PC-3 (cell line): Measurements from ENCODE around the gene C22orf42. TPM values are rescaled to one million over a fixed set of nuclear protein-coding genes. Genes with fewer than 3 reads are reported as not detected.

Source experiments
- ATAC-seq: fragments of 200-7000 bp; cut with Tn5 transposase; 2 replicates; pipeline ENCODE4 v1.9.1; 2020; ENCODE audit warnings: mild to moderate bottlenecking, moderate library complexity
- BruUV-seq: library from RNA; stranded (reverse); fragments of 400-500 nt; replicated peaks from 2 replicates; lab custom pipeline; 2021; lab: Mats Ljungman, UMichigan
- CTCF ChIA-PET: fragments of 300-600 bp; sonication (Branson Sonifier 250); formaldehyde crosslinking; loops from one replicate; lab custom pipeline; 2022; ENCODE audit warnings: antibody characterized with exemption; lab: Charles Lee
- POLR2A ChIA-PET: fragments of 300-600 bp; sonication (Branson Sonifier 250); formaldehyde crosslinking; loops from one replicate; lab custom pipeline; 2022; ENCODE audit warnings: antibody characterized with exemption; ENCODE audit not compliant: unreplicated experiment; lab: Charles Lee
- DNase-seq: peaks from one replicate; pipeline ENCODE4 v3.0.0-alpha.2; 2015
- H2AFZ ChIP-seq: fragments of 300-600 bp; sonication (generic); 2 replicates; pipeline ENCODE4 v1.6.0; 2016; ENCODE audit warnings: antibody characterized with exemption, low read length
- H3F3A ChIP-seq: fragments of 300-600 bp; sonication (generic); one replicate; pipeline ENCODE4 v1.6.0; 2017; ENCODE audit warnings: antibody characterized with exemption, low read length, control low read depth, mild to moderate bottlenecking; ENCODE audit not compliant: unreplicated experiment
- H3K27ac ChIP-seq: fragments of 300-600 bp; sonication (generic); 2 replicates; pipeline ENCODE4 v1.5.1; 2016; ENCODE audit warnings: mild to moderate bottlenecking, low read length
- H3K27me3 ChIP-seq: fragments of 300-600 bp; sonication (generic); 2 replicates; pipeline ENCODE4 v1.6.1; 2016; ENCODE audit warnings: low read length, mixed read lengths
- H3K36me3 ChIP-seq: fragments of 300-600 bp; sonication (generic); 2 replicates; pipeline ENCODE4 v1.6.1; 2016; ENCODE audit warnings: low read depth, mixed run types, low read length, mixed read lengths
- H3K4me1 ChIP-seq: fragments of 300-600 bp; sonication (generic); 2 replicates; pipeline ENCODE4 v1.5.1; 2016; ENCODE audit warnings: low read length; ENCODE audit not compliant: insufficient read depth
- H3K4me2 ChIP-seq: fragments of 300-600 bp; sonication (generic); 2 replicates; pipeline ENCODE4 v1.6.0; 2016; ENCODE audit warnings: low read length
- H3K4me3 ChIP-seq: fragments of 300-600 bp; sonication (generic); 2 replicates; pipeline ENCODE4 v1.5.1; 2016; ENCODE audit warnings: mild to moderate bottlenecking, low read length, mixed read lengths
- H3K79me2 ChIP-seq: fragments of 300-600 bp; sonication (generic); 2 replicates; pipeline ENCODE4 v1.6.1; 2017; ENCODE audit warnings: low read length, mixed read lengths
- H3K9ac ChIP-seq: fragments of 300-600 bp; sonication (generic); 2 replicates; pipeline ENCODE4 v1.6.0; 2016; ENCODE audit warnings: mild to moderate bottlenecking, low read length
- H3K9me2 ChIP-seq: fragments of 300-600 bp; sonication (generic); replicated peaks from 2 replicates; pipeline ENCODE4 v1.6.1; 2016; ENCODE audit warnings: mixed run types, low read length, mixed read lengths
- H3K9me3 ChIP-seq: fragments of 300-600 bp; sonication (generic); 2 replicates; pipeline ENCODE4 v1.6.1; 2016; ENCODE audit warnings: low read length, mixed read lengths
- H4K20me1 ChIP-seq: fragments of 300-600 bp; sonication (generic); 2 replicates; pipeline ENCODE4 v1.6.1; 2016; ENCODE audit warnings: low read length, mixed read lengths
- CTCF ChIP-seq: fragments of 300-600 bp; sonication (generic); conservative IDR thresholded peaks from 2 replicates; pipeline ENCODE4 v1.5.1; 2017; ENCODE audit warnings: antibody characterized with exemption, low read depth, mild to moderate bottlenecking, low read length
- EZH2 ChIP-seq: fragments of 300-600 bp; sonication (generic); IDR thresholded peaks from one replicate; pipeline ENCODE4 v1.6.1; 2017; ENCODE audit warnings: antibody characterized with exemption, mild to moderate bottlenecking, low read length; ENCODE audit not compliant: unreplicated experiment
- EZH2phosphoT487 ChIP-seq: fragments of 300-600 bp; sonication (generic); IDR thresholded peaks from 2 replicates; pipeline ENCODE4 v1.6.1; 2018; ENCODE audit warnings: mild to moderate bottlenecking, antibody characterized with exemption, low read length, borderline replicate concordance
- intact Hi-C: fragments of 100-400 bp; cut with micrococcal nuclease; formaldehyde crosslinking; loops from 2 replicates; pipeline ENCODE4 v1.9.0; 2023
- total RNA-seq: library from RNA; depleted of rRNA; stranded (reverse); fragments of >200 nt; gene quantifications from 2 replicates; pipeline ENCODE4 v1.2.3, GENCODE V29; 2014

C22orf42 gene
- total RNA-seq, 1 experiment from 2014 or later, result not detected

GRCh38 chr22:32123657-32124056 is 35.4 kb downstream of the C22orf42 start:
- CTCF ChIA-PET, result no interaction called here
- H3K9ac ChIP-seq, result no peak overlapping the region
- ATAC-seq (peak; percentile 66), DNase-seq (peak; percentile 24)
- no peaks in the 10 kb centered on the region for H3K9me3 ChIP-seq
- H3F3A ChIP-seq, result no peaks in the 10 kb centered on the region
- no TSS peak for BruUV-seq
- no peak for TF ChIP-seq EZH2phosphoT487
- no peak for TF ChIP-seq EZH2
- peak; percentile 49 for TF ChIP-seq CTCF
- no peaks in the 10 kb centered on the region for H4K20me1 ChIP-seq
- H2AFZ ChIP-seq, result no peak overlapping the region
- no peak overlapping the region for H3K27ac ChIP-seq
- no peak overlapping the region for H3K4me2 ChIP-seq
- H3K4me3 ChIP-seq, result no peak overlapping the region
- intact Hi-C loops, result no loop called here
- H3K9me2 ChIP-seq, result no peaks in the 10 kb centered on the region
- POLR2A ChIA-PET, result no interaction called here
- H3K27me3 ChIP-seq, result no peaks in the 10 kb centered on the region
- H3K79me2 ChIP-seq, result no peaks in the 10 kb centered on the region
- no peaks in the 10 kb centered on the region for H3K36me3 ChIP-seq
- H3K4me1 ChIP-seq, result no peaks in the 10 kb centered on the region

DNA sequence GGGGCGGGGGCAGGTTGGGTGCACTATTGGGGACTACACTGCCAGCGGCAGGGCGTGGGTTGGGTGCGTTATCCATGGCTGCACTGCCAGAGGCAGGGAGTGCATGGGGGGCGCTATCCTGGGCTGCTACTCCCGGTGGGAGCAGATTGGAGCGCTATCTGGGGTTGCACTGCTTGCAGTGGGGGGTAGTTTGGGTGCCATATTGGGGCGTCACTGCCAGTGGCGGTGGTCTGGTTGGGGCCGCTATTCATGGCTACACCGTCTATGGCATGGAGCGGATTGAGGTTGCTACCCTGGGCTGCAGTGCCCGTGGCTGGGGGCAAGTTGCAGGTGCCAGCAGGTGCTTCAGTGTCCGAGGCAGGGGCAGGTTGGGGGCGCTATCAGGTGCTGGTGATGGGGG is 36.2 kb downstream of the C22orf42 start:
- Histone ChIP-seq H3K9ac (no peak overlapping the region), H3K4me3 (no peak overlapping the region), H3K79me2 (no peaks in the 10 kb centered on the region), H3F3A (no peaks in the 10 kb centered on the region), H3K4me1 (no peaks in the 10 kb centered on the region), H3K9me2 (no peaks in the 10 kb centered on the region), H2AFZ (no peak overlapping the region), H3K4me2 (no peak overlapping the region), H3K36me3 (no peaks in the 10 kb centered on the region), H3K9me3 (no peaks in the 10 kb centered on the region), H3K27me3 (no peaks in the 10 kb centered on the region), H3K27ac (no peak overlapping the region), H4K20me1 (no peaks in the 10 kb centered on the region)
- POLR2A ChIA-PET, result no interaction called here
- DNase-seq (no peak), ATAC-seq (no peak)
- TF ChIP-seq EZH2 (no peak), EZH2phosphoT487 (no peak), CTCF (no peak)
- BruUV-seq, result no TSS peak
- intact Hi-C loops, result no loop called here
- CTCF ChIA-PET, result no interaction called here

GRCh38 chr22:32120603-32121002 is 38.5 kb downstream of the C22orf42 start:
- H3K9me3 ChIP-seq, result no peaks in the 10 kb centered on the region
- no peaks in the 10 kb centered on the region for H4K20me1 ChIP-seq
- H3K27ac ChIP-seq, result no peak overlapping the region
- DNase-seq, result no peak
- H3K79me2 ChIP-seq, result no peaks in the 10 kb centered on the region
- H3K27me3 ChIP-seq, result no peaks in the 10 kb centered on the region
- H3K4me1 ChIP-seq, result no peaks in the 10 kb centered on the region
- no TSS peak for BruUV-seq
- ChIA-PET CTCF (no interaction called here), POLR2A (no interaction called here)
- H3K36me3 ChIP-seq, result no peaks in the 10 kb centered on the region
- no peaks in the 10 kb centered on the region for H3K9me2 ChIP-seq
- no peak for ATAC-seq
- no peak overlapping the region for H3K4me2 ChIP-seq
- H2AFZ ChIP-seq, result no peak overlapping the region
- H3K4me3 ChIP-seq, result no peak overlapping the region
- H3K9ac ChIP-seq, result no peak overlapping the region
- H3F3A ChIP-seq, result no peaks in the 10 kb centered on the region
- intact Hi-C loops, result no loop called here
- TF ChIP-seq EZH2 (no peak), CTCF (no peak), EZH2phosphoT487 (no peak)
